ENCODE measurements around the gene CA5B. TPM values are rescaled to one million over a fixed set of nuclear protein-coding genes. Genes with fewer than 3 reads are reported as not detected.

CA5B gene
- total and polyA plus RNA-seq, 7 donors: 0.46 to 8.6 (median 3.9) TPM

DNA sequence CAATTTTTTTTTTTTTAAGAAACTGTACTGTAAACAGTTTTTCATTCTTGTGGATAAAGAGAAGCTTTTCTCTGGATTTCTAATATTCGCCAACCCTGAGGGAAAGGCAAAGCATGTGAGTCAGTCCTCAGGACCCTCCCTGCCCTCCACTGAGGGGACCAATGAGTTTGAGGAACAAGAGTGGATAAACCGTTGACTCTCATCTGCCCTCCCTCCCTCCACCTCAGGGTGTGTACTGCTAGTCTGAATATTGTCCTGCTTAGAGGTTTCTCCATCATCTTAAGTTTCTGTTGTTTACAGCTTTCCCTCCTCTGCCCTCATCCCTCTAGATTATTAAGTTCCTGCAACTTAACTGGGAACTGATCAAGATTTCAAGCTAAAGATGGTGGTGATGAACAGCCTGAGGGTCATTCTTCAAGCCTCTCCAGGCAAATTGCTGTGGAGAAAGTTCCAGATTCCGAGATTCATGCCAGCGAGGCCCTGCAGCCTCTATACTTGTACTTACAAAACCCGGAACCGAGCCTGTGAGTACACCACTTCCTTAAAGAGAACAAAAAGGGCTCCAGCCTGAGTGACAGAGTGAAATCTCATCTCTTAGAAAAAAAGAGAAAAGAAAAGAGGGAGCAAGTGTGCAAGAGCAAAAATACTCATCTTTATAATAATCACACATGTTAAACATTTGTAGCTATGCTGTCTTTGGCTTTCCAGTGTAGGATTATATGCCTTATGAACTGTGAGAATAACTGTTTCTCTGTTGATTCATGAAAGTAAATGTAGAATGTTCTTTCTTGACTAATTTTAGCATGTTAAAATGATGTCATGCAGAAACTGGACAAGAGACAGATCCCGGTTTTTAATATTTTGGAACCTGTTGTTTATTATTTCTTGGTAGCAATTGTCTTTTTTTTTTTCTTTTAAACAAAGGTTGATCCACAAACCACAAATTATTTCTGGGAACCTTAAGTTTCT is 11.9 kb downstream of the CA5B start:
- intact Hi-C loops (cut with DNase I): no loop called here
- no peaks in the 10 kb centered on the region for H3K9me3 ChIP-seq
- no peaks in the 10 kb centered on the region for H3K36me3 ChIP-seq
- peaks cover 0 to 30% (median 19%) of the 10 kb centered on the region in 4 donors for H3K4me1 ChIP-seq
- 37 to 64% methylated on average over 7 of the region's 7 CpGs for WGBS, 2 donors
- no peaks in the 10 kb centered on the region for H3K27me3 ChIP-seq
- TF ChIP-seq POLR2A (IDR thresholded peaks at IDR 0.05) (no peak), POLR2AphosphoS5 (IDR thresholded peaks at IDR 0.05) (no peak), EP300 (IDR thresholded peaks at IDR 0.05) (no peak)
- TF ChIP-seq, protein P1, sequence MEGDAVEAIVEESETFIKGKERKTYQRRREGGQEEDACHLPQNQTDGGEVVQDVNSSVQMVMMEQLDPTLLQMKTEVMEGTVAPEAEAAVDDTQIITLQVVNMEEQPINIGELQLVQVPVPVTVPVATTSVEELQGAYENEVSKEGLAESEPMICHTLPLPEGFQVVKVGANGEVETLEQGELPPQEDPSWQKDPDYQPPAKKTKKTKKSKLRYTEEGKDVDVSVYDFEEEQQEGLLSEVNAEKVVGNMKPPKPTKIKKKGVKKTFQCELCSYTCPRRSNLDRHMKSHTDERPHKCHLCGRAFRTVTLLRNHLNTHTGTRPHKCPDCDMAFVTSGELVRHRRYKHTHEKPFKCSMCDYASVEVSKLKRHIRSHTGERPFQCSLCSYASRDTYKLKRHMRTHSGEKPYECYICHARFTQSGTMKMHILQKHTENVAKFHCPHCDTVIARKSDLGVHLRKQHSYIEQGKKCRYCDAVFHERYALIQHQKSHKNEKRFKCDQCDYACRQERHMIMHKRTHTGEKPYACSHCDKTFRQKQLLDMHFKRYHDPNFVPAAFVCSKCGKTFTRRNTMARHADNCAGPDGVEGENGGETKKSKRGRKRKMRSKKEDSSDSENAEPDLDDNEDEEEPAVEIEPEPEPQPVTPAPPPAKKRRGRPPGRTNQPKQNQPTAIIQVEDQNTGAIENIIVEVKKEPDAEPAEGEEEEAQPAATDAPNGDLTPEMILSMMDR (IDR thresholded peaks at IDR 0.05): no peak
- DNase-seq: no peak
- H3K27ac ChIP-seq: peak overlapping the region; percentile 58 to 76 (median 72)
- no peak overlapping the region for H3K4me3 ChIP-seq

DNA sequence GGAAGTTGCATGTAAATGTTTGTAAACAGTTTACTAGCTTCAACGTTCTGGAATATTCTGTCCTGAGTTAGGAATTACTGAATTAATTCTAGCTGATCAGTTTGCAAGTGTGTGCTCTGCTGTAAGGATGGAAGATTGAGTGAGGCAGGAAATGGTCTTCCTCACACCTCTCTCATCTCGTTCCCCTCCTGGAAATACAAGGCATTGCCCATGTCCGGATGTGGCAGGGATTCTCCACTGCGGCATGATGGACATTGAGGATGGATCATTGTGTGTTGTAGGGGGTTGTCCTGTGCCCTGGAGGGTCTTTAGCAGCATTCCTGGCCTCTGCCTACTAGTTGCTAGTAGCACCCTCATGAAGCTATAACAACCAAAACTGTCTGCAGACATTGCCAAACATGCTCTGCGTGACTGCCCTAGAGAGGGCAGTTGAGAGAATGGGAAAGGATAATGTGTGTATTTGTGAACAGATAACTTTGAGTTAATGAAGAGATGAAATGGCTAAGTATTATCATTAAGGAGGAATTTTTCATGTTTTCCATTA is 12.6 kb downstream of the CA5B start:
- intact Hi-C loops (cut with DNase I): no loop called here
- no peak for TF ChIP-seq POLR2AphosphoS5 (IDR thresholded peaks at IDR 0.05)
- TF ChIP-seq POLR2A (IDR thresholded peaks at IDR 0.05): no peak
- TF ChIP-seq, protein P1 (IDR thresholded peaks at IDR 0.05): no peak
- TF ChIP-seq EP300 (IDR thresholded peaks at IDR 0.05): no peak
- H3K36me3 ChIP-seq: no peaks in the 10 kb centered on the region
- H3K27me3 ChIP-seq: no peaks in the 10 kb centered on the region
- H3K27ac ChIP-seq: peak overlapping the region; percentile 58 to 76 (median 72)
- 48 to 55% methylated on average over 5 of the region's 5 CpGs for WGBS, 2 donors
- no peaks in the 10 kb centered on the region for H3K9me3 ChIP-seq
- peaks cover 0 to 30% (median 19%) of the 10 kb centered on the region in 4 donors for H3K4me1 ChIP-seq
- no peak for DNase-seq
- no peak overlapping the region for H3K4me3 ChIP-seq

DNA sequence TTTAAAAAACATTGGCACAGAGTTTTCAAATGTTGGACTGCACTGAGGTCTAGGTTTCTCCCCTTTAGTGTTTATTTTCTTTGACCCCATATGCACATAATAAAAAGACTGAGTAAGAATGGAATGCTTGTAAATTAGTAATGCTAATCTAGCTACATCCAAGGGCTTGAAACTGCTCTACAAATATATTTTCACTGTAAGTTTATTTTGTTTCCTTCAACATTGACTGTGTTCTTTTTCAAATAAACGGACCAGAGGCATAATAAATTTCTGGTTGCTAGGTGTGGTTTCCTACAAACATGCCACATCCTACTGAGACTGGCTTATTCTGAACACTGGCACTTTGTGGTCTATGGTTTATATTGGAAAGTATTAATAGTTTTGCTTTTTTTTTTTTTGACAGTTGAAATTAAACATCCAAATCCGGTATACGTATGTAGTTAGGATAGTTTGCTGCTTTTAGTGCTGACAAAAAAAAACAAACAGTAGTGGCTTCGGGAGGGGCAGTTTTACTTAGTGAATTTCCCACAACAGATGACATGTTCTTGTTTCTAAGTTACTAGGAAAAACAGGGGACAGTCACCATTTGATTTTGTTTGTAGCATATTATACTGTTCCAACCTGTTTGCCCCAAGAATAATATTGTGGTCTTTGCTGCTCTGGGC is 13.2 kb downstream of the CA5B start:
- DNase-seq: no peak
- H3K4me3 ChIP-seq: no peak overlapping the region
- TF ChIP-seq, protein P1 (IDR thresholded peaks at IDR 0.05): no peak
- TF ChIP-seq POLR2AphosphoS5 (IDR thresholded peaks at IDR 0.05): peak in 1 of 4 donors; percentile 12
- H3K4me1 ChIP-seq: peaks cover 0 to 30% (median 19%) of the 10 kb centered on the region in 4 donors
- H3K9me3 ChIP-seq: no peaks in the 10 kb centered on the region
- intact Hi-C loops (cut with DNase I): no loop called here
- no peaks in the 10 kb centered on the region for H3K36me3 ChIP-seq
- peak overlapping the region; percentile 58 to 76 (median 72) for H3K27ac ChIP-seq
- WGBS, 2 donors: 2 to 3% methylated on average over 4 of the region's 4 CpGs
- no peaks in the 10 kb centered on the region for H3K27me3 ChIP-seq

DNA sequence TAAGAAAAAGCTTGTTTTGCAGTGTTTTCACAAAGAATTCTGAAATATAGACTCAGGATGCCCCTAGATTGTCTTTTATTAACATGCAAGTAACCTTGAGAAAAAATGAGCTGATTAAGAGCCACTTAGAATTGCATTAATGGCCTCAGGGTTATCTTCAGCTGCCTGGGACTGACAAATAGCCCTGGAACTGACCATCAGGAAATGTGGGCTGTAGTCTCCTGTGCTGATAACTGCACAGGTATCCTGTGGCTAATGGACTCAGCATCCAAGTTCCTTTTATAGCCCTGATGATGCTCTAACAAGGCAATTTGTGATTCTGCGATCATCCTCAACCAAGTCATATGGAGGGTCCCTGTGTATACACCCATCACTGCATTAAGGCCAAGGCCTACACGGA is 17.0 kb downstream of the CA5B start:
- Histone ChIP-seq H3K36me3 (no peaks in the 10 kb centered on the region), H3K27me3 (no peaks in the 10 kb centered on the region), H3K4me3 (no peak overlapping the region), H3K4me1 (peaks cover 0 to 22% (median 11%) of the 10 kb centered on the region in 4 donors), H3K27ac (no peak overlapping the region), H3K9me3 (no peaks in the 10 kb centered on the region)
- WGBS, 2 donors: 89 to 96% methylated on average over 2 of the region's 2 CpGs
- no peak for DNase-seq
- intact Hi-C loops (cut with DNase I): no loop called here
- no peak for TF ChIP-seq EP300 (IDR thresholded peaks at IDR 0.05)
- TF ChIP-seq, protein P1 (IDR thresholded peaks at IDR 0.05): no peak
- TF ChIP-seq POLR2AphosphoS5 (IDR thresholded peaks at IDR 0.05): no peak
